DND-41 (cell line): ENCODE measurements around the gene OCA2.
A peak's percentile ranks its signal among the peaks of the same experiment; 100 is the strongest.

ENCODE experiments used
- ATAC-seq: fragments of 200-7000 bp; cut with Tn5 transposase; 3 replicates; pipeline ENCODE4 v1.9.1; 2021; ENCODE audit warnings: low read depth; ENCODE audit not compliant: insufficient read depth
- DNase-seq: peaks from one replicate; pipeline ENCODE4 v3.0.0-alpha.2; 2020
- H2AFZ ChIP-seq: 2 replicates; pipeline ENCODE4 v1.6.0; 2012; ENCODE audit warnings: low read depth, low read length
- H3K27ac ChIP-seq: 2 replicates; pipeline ENCODE4 v1.5.1; 2012; ENCODE audit warnings: low read length, inconsistent platforms
- H3K27me3 ChIP-seq: fragments of 200-600 bp; sonication (generic); 2 replicates; pipeline ENCODE4 v1.6.0; 2012; ENCODE audit warnings: low read length, mild to moderate bottlenecking, inconsistent platforms; ENCODE audit not compliant: insufficient read depth, poor library complexity
- H3K36me3 ChIP-seq: 2 replicates; pipeline ENCODE4 v1.5.1; 2012; ENCODE audit warnings: low read length, inconsistent platforms; ENCODE audit not compliant: insufficient read depth
- H3K4me1 ChIP-seq: 2 replicates; pipeline ENCODE4 v1.5.1; 2012; ENCODE audit warnings: mild to moderate bottlenecking, low read length; ENCODE audit not compliant: insufficient read depth
- H3K4me2 ChIP-seq: 2 replicates; pipeline ENCODE4 v1.6.0; 2012; ENCODE audit warnings: mild to moderate bottlenecking, moderate library complexity, low read length, inconsistent platforms; ENCODE audit not compliant: insufficient read depth
- H3K4me3 ChIP-seq, 2 experiments: fragments of 200-600 bp in 1 of 2; shearing (Covaris generic) in 1 of 2; 2 replicates each; pipeline ENCODE4 v1.5.1; 2012 to 2016; ENCODE audit warnings: inconsistent platforms in 2 of 2, low read length in 2 of 2, mild to moderate bottlenecking in 2 of 2, low read depth in 1 of 2, moderate library complexity in 1 of 2
- H3K79me2 ChIP-seq: 2 replicates; pipeline ENCODE4 v1.6.0; 2012; ENCODE audit warnings: low read length, inconsistent platforms; ENCODE audit not compliant: insufficient read depth
- H3K9ac ChIP-seq: 2 replicates; pipeline ENCODE4 v1.6.0; 2012; ENCODE audit warnings: low read depth, mild to moderate bottlenecking, inconsistent platforms, low read length, moderate library complexity
- H3K9me3 ChIP-seq: 2 replicates; pipeline ENCODE4 v1.5.1; 2012; ENCODE audit warnings: low read length, moderate library complexity, mild to moderate bottlenecking, inconsistent platforms; ENCODE audit not compliant: insufficient read depth, severe bottlenecking
- H4K20me1 ChIP-seq: 2 replicates; pipeline ENCODE4 v1.6.0; 2012; ENCODE audit warnings: low read length; ENCODE audit not compliant: insufficient read depth
- CTCF ChIP-seq: IDR thresholded peaks from 2 replicates; pipeline ENCODE4 v1.5.1; 2012; ENCODE audit warnings: borderline replicate concordance, low read length, moderate library complexity, mild to moderate bottlenecking; ENCODE audit not compliant: poor library complexity, severe bottlenecking; ENCODE audit errors: extremely low read depth
- EZH2 ChIP-seq: IDR thresholded peaks from 3 replicates; pipeline ENCODE4 v1.6.1; 2012; ENCODE audit warnings: borderline replicate concordance, low read depth, mild to moderate bottlenecking, moderate library complexity, low read length, inconsistent platforms; ENCODE audit not compliant: severe bottlenecking

The OCA2 gene

GRCh38 chr15:28109626-28110455 lies 10.7 kb upstream of the OCA2 start:
- no peak for ATAC-seq
- no peaks in the 10 kb centered on the region; the same call in 1 of the 2 replicates for H4K20me1 ChIP-seq

GRCh38 chr15:28107904-28108275 lies 8.8 kb upstream of the OCA2 start:
- Histone ChIP-seq H3K27ac (no peak overlapping the region), H4K20me1 (no peaks in the 10 kb centered on the region; the same call in 1 of the 2 replicates), H3K27me3 (no peaks in the 10 kb centered on the region), H3K4me3 (no peak overlapping the region), H3K4me1 (no peaks in the 10 kb centered on the region), H2AFZ (no peak overlapping the region), H3K4me2 (no peak overlapping the region), H3K79me2 (no peaks in the 10 kb centered on the region), H3K36me3 (peaks cover 17% of the 10 kb centered on the region), H3K9ac (no peak overlapping the region), H3K9me3 (no peaks in the 10 kb centered on the region)
- no peak for TF ChIP-seq CTCF
- TF ChIP-seq EZH2, result no peak
- no peak for DNase-seq
- ATAC-seq, result peak; percentile 37

More at GRCh38 chr15:28109626-28110455, 10.7 kb upstream of the OCA2 start:
- H3K27me3 ChIP-seq, result no peaks in the 10 kb centered on the region
- no peaks in the 10 kb centered on the region for H3K4me1 ChIP-seq
- no peak overlapping the region for H3K27ac ChIP-seq
- no peaks in the 10 kb centered on the region for H3K9me3 ChIP-seq
- H3K79me2 ChIP-seq, result no peaks in the 10 kb centered on the region
- H3K4me3 ChIP-seq, result no peak overlapping the region
- no peak for DNase-seq
- H2AFZ ChIP-seq, result no peak overlapping the region
- H3K36me3 ChIP-seq, result peaks cover 36% of the 10 kb centered on the region
- no peak overlapping the region for H3K4me2 ChIP-seq
- TF ChIP-seq EZH2, result no peak
- TF ChIP-seq CTCF, result no peak
- no peak overlapping the region for H3K9ac ChIP-seq

GRCh38 chr15:28107111-28107903 lies 8.2 kb upstream of the OCA2 start:
- H3K27ac ChIP-seq, result no peak overlapping the region
- H3K79me2 ChIP-seq, result no peaks in the 10 kb centered on the region
- H2AFZ ChIP-seq, result no peak overlapping the region
- no peaks in the 10 kb centered on the region; the same call in 1 of the 2 replicates for H4K20me1 ChIP-seq
- H3K9me3 ChIP-seq, result no peaks in the 10 kb centered on the region
- H3K4me3 ChIP-seq, result no peak overlapping the region
- DNase-seq (no peak), ATAC-seq (peak; percentile 22; the same call in 1 of the 3 replicates)
- H3K9ac ChIP-seq, result no peak overlapping the region
- no peaks in the 10 kb centered on the region for H3K27me3 ChIP-seq
- H3K4me2 ChIP-seq, result no peak overlapping the region
- TF ChIP-seq EZH2 (no peak), CTCF (no peak)
- peaks cover 11% of the 10 kb centered on the region for H3K36me3 ChIP-seq
- no peaks in the 10 kb centered on the region for H3K4me1 ChIP-seq
